Right lobe of liver (tissue), 6 donors: ENCODE results near the gene SNTB2. TPM values are rescaled to one million over a fixed set of nuclear protein-coding genes. Genes with fewer than 3 reads are reported as not detected.
"Not testable (repeated sequence)": the region's sequence is repeated elsewhere in the genome, so short reads cannot be mapped to it uniquely, and the experiment has no call there.

Source experiments
- ATAC-seq, 4 donors: fragments of 200-7000 bp; cut with Tn5 transposase; one replicate each; pipeline ENCODE4 v1.9.1; 2020; ENCODE audit warnings: mild to moderate bottlenecking in 4 of 4, moderate library complexity in 4 of 4
- DNase-seq, 3 donors: peaks; one replicate each; pipeline ENCODE4 v3.0.0-alpha.2; 2020
- H3K27ac ChIP-seq, 3 donors: fragments of 200-600 bp; one replicate each; pipeline ENCODE4 v1.8.0; 2022
- H3K27me3 ChIP-seq, 2 donors: fragments of 200-600 bp; one replicate each; pipeline ENCODE4 v1.8.0; 2022
- H3K36me3 ChIP-seq, 4 donors: fragments of 200-600 bp; sonication (generic) in 1 of 4; one replicate each; pipeline versions ENCODE4 v1.5.1 to v1.8.0; 2017 to 2022; ENCODE audit warnings: control low read depth in 1 of 4
- H3K4me1 ChIP-seq, 4 donors: fragments of 200-600 bp; sonication (generic) in 1 of 4; one replicate each; pipeline versions ENCODE4 v1.5.1 to v1.8.0; 2017 to 2022; ENCODE audit warnings: control low read depth in 1 of 4
- H3K4me3 ChIP-seq, 3 donors: fragments of 200-600 bp; one replicate each; pipeline ENCODE4 v1.8.0; 2022
- H3K9me3 ChIP-seq, 4 donors: fragments of 200-600 bp; sonication (generic) in 1 of 4; one replicate each; pipeline versions ENCODE4 v1.5.1 to v1.8.0; 2017 to 2022; ENCODE audit warnings: control low read depth in 1 of 4
- CTCF ChIP-seq, 4 donors: fragments of 200-600 bp in 3 of 4; fragments of 450-650 bp in 1 of 4; IDR thresholded peaks; one replicate each; pipeline versions ENCODE4 v1.5.1 to v1.8.0; 2016 to 2022; ENCODE audit warnings: antibody characterized with exemption in 4 of 4, mild to moderate bottlenecking in 2 of 4
- POLR2A ChIP-seq: fragments of 450-650 bp; IDR thresholded peaks from one replicate; pipeline ENCODE4 v1.6.1; 2017; ENCODE audit warnings: antibody characterized with exemption, mild to moderate bottlenecking
- WGBS: methylation state at CpG from one replicate; pipeline ENCODE4 v1.1.6; 2018; ENCODE audit warnings: low coverage, low lambda C conversion rate; ENCODE audit not compliant: insufficient coverage; ENCODE audit errors: missing lambda C conversion rate; 5-methylcytosine and 5-hydroxymethylcytosine counted together
- intact Hi-C, 2 donors: fragments of 100-400 bp; cut with DNase I; formaldehyde crosslinking; loops; one replicate each; pipeline versions ENCODE4 v1.11.2 to v1.14.1; 2022
- total RNA-seq, 6 experiments: library from RNA; depleted of rRNA in 2 of 6; stranded (reverse); fragments of >200 nt in 2 of 6; fragmentation: NEBNext Ultra II Directional in 3 of 6; extraction: Animal tissue kit (Norgen Biotek cat#: 25700) in 3 of 6; gene quantifications; one replicate each; pipeline versions ENCODE4 v1.1.0 to v1.2.4, GENCODE V29; 2016 to 2023
- donor health status: DM: no; HTN: yes; CAD: no.
- donor health status: DM: no; HTN: no; CAD: no.
- donor health status: DM: no; HTN: no; CAD: no.
- donor health status: DM: no; HTN: yes; CAD: no.
- donor health status: DM: no; HTN: yes; CAD: no.

Gene SNTB2
- total RNA-seq, 6 experiments from 2014 or later = 7.5 to 13.9 (median 10.6) TPM

DNA sequence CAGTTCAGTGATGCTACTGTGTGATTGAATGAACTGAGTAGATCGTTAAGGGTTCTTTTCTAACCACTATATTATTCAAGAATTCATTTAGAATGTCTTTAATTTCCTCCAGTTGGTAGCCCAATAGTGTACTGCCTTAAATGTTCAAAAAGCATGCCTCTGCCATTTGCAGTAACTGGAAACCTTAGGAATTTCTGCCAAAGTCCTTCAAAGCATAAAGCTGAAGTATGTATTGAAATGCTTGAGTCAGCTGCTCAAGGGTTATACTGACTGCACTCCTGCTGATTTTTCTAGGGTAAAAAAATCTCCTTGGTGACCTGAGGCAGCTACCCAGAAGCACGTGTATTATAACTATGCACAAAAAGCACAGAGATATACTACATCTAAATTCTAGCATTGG, 56.5 kb downstream of the SNTB2 start:
- Histone ChIP-seq H3K27ac (no peak overlapping the region), H3K27me3 (no peaks in the 10 kb centered on the region), H3K4me3 (no peak overlapping the region), H3K36me3 (peaks cover 0 to 11% (median 0%) of the 10 kb centered on the region in 4 donors), H3K9me3 (no peaks in the 10 kb centered on the region), H3K4me1 (no peaks in the 10 kb centered on the region)
- ATAC-seq (no peak), DNase-seq (no peak)
- intact Hi-C loops = no loop called here
- WGBS = 86% methylated on average over 2 of the region's 2 CpGs
- no peak for TF ChIP-seq POLR2A
- no peak for TF ChIP-seq CTCF (IDR thresholded peaks at IDR 0.05)

DNA sequence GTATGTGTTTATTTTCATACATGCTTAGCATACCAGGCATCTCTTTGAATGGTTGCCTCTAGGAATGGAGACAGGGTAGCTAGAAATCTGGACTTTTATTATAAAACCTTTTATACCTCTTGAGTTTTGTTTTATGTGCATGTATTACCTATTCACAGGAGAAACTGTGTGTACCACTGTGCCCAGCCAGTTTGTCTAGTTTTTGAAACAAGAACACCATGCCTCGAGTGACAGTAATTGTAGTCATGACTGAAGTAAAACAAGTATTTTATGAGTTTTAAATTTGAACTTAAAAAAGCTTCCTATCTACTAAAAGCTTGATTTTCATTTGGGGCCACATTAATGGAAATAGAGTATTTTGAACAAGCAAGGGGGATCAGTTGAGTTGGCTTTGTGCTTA, 57.4 kb downstream of the SNTB2 start:
- no peak for DNase-seq

GRCh38 chr16:69250081-69250480, 63.1 kb downstream of the SNTB2 start:
- Histone ChIP-seq H3K27ac (no peak overlapping the region), H3K27me3 (no peaks in the 10 kb centered on the region), H3K4me3 (no peak overlapping the region), H3K36me3 (peaks cover 0 to 11% (median 0%) of the 10 kb centered on the region in 4 donors), H3K9me3 (no peaks in the 10 kb centered on the region), H3K4me1 (no peaks in the 10 kb centered on the region)
- no peak for DNase-seq
- TF ChIP-seq POLR2A (no peak), CTCF (IDR thresholded peaks at IDR 0.05) (no peak)
- WGBS = 95% methylated on average over 3 of the region's 3 CpGs
- ATAC-seq = no peak
- intact Hi-C loops = no loop called here

More for the DNA sequence above, 57.4 kb downstream of the SNTB2 start:
- 95% methylated on average over 1 of the region's 1 CpG for WGBS
- TF ChIP-seq POLR2A (no peak), CTCF (IDR thresholded peaks at IDR 0.05) (no peak)
- H3K27ac ChIP-seq = no peak overlapping the region
- peaks cover 0 to 11% (median 0%) of the 10 kb centered on the region in 4 donors for H3K36me3 ChIP-seq
- no peaks in the 10 kb centered on the region for H3K9me3 ChIP-seq
- ATAC-seq = no peak
- intact Hi-C loops = no loop called here
- no peak overlapping the region for H3K4me3 ChIP-seq
- H3K27me3 ChIP-seq = no peaks in the 10 kb centered on the region
- no peaks in the 10 kb centered on the region for H3K4me1 ChIP-seq

- H3K4me1 ChIP-seq = no peaks in the 10 kb centered on the region
- DNase-seq (no peak), ATAC-seq (no peak)
- H3K27ac ChIP-seq = no peak overlapping the region
- TF ChIP-seq POLR2A = no peak
- TF ChIP-seq CTCF (IDR thresholded peaks at IDR 0.05) = no peak
- H3K9me3 ChIP-seq = no peaks in the 10 kb centered on the region
- intact Hi-C loops = no loop called here
- no peaks in the 10 kb centered on the region for H3K27me3 ChIP-seq
- H3K36me3 ChIP-seq = no peaks in the 10 kb centered on the region
- H3K4me3 ChIP-seq = no peak overlapping the region
- WGBS = 85% methylated on average over 4 of the region's 5 CpGs
Measured at GRCh38 chr16:69253870-69254341, 66.9 kb downstream of the SNTB2 start.

DNA sequence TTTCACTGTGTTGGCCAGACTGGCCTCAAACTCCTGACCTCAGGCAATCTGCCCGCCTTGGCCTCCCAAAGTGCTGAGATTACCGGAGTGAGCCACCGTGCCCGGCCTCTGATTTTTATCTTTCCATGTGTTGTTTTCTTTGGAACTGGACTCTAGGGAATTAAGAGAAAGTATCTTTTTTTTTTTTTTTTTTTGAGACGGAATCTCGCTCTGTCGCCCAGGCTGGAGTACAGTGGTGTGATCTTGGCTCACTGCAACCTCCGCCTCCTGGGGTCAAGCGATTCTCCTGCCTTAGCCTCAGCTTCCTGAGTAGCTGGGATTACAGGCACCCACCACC, 72.4 kb downstream of the SNTB2 start:
- intact Hi-C loops, H3K4me3 ChIP-seq, ATAC-seq, H3K36me3 ChIP-seq, H3K4me1 ChIP-seq, H3K27ac ChIP-seq, DNase-seq, H3K27me3 ChIP-seq, H3K9me3 ChIP-seq: not testable (repeated sequence)
- 96% methylated on average over 5 of the region's 9 CpGs for WGBS
